ENCODE measurements around the gene NAPSA. TPM values are rescaled to one million over a fixed set of nuclear protein-coding genes. Genes with fewer than 3 reads are reported as not detected.

The NAPSA gene
- total RNA-seq, 1 donor from 2014 or later = not detected

Other genes starting within 250 kb of the NAPSA start
- gene IZUMO2, start 202.4 kb downstream of the NAPSA start, total RNA-seq = not detected in 2 replicates
- gene MYH14, start 162.0 kb downstream of the NAPSA start, total RNA-seq = not detected in 2 replicates
- gene KCNC3, start 36.3 kb downstream of the NAPSA start, total RNA-seq = not detected in 2 replicates
- 33.4 and 34.8 TPM in 2 replicates for gene NR1H2, start 10.8 kb upstream of the NAPSA start, total RNA-seq
- 18.9 and 19.9 TPM in 2 replicates for gene POLD1, start 18.7 kb upstream of the NAPSA start, total RNA-seq
- gene SPIB, start 53.3 kb upstream of the NAPSA start, total RNA-seq = 0.14 TPM in 1 of 2 replicates, not detected in the other
- not detected in 2 replicates for gene MYBPC2, start 67.3 kb upstream of the NAPSA start, total RNA-seq
- not detected in 2 replicates for gene EMC10, start 110.9 kb upstream of the NAPSA start, total RNA-seq
- gene GARIN5A, start 111.2 kb upstream of the NAPSA start, total RNA-seq = not detected in 2 replicates
- gene JOSD2, start 145.6 kb upstream of the NAPSA start, total RNA-seq = not detected in 2 replicates
- not detected in 2 replicates for gene ASPDH, start 148.3 kb upstream of the NAPSA start, total RNA-seq
- gene LRRC4B, start 202.8 kb upstream of the NAPSA start, total RNA-seq = not detected in 2 replicates

Data from astrocyte (in vitro differentiated cells and primary cell).